Transverse colon (tissue), 4 donors: ENCODE measurements around the gene ATOH1.

Experiments
- POLR2A ChIP-seq: fragments of 450-650 bp; IDR thresholded peaks from one replicate; pipeline ENCODE4 v1.6.1; 2016; ENCODE audit warnings: antibody characterized with exemption, mild to moderate bottlenecking, moderate library complexity
- POLR2AphosphoS5 ChIP-seq, 3 donors: sonication (generic); formaldehyde crosslinking; IDR thresholded peaks; one replicate each; pipeline ENCODE4 v1.6.1; 2016; ENCODE audit warnings: antibody characterized with exemption in 3 of 3
- TF ChIP-seq, protein P1 (sequence below), 5 experiments: fragments of 200-600 bp in 3 of 5; fragments of 450-650 bp in 2 of 5; sonication (generic) in 3 of 5; IDR thresholded peaks; 1 replicate in 2 of 5; 2 replicates in 3 of 5; pipeline ENCODE4 v1.5.1; 2016 to 2017; ENCODE audit warnings: antibody characterized with exemption in 5 of 5, inconsistent platforms in 3 of 5, mild to moderate bottlenecking in 2 of 5, moderate library complexity in 1 of 5

DNA sequence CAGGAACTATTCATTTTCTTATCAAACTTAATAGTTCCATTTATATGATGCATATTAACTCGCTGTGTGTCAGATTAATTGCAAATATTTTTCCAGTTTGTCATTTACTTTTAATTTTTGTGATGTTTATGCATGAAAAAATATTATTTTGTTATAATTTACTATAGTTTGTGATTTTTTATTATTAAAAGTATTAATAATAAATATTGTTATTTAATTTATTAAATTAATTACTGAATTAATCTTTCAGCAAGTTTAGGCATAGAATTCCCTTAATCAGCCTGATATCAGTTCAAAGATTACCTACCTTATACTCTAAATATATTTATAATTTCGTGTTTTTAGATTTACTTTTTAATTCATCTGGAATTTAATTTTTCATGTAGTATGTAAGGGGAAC, 15.5 kb upstream of the ATOH1 start:
- TF ChIP-seq, protein P1, sequence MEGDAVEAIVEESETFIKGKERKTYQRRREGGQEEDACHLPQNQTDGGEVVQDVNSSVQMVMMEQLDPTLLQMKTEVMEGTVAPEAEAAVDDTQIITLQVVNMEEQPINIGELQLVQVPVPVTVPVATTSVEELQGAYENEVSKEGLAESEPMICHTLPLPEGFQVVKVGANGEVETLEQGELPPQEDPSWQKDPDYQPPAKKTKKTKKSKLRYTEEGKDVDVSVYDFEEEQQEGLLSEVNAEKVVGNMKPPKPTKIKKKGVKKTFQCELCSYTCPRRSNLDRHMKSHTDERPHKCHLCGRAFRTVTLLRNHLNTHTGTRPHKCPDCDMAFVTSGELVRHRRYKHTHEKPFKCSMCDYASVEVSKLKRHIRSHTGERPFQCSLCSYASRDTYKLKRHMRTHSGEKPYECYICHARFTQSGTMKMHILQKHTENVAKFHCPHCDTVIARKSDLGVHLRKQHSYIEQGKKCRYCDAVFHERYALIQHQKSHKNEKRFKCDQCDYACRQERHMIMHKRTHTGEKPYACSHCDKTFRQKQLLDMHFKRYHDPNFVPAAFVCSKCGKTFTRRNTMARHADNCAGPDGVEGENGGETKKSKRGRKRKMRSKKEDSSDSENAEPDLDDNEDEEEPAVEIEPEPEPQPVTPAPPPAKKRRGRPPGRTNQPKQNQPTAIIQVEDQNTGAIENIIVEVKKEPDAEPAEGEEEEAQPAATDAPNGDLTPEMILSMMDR (IDR thresholded peaks at IDR 0.05) = no peak
- no peak for TF ChIP-seq POLR2A
- TF ChIP-seq POLR2AphosphoS5 (IDR thresholded peaks at IDR 0.05) = no peak
